ENCODE data around the gene MUC13.

DNA sequence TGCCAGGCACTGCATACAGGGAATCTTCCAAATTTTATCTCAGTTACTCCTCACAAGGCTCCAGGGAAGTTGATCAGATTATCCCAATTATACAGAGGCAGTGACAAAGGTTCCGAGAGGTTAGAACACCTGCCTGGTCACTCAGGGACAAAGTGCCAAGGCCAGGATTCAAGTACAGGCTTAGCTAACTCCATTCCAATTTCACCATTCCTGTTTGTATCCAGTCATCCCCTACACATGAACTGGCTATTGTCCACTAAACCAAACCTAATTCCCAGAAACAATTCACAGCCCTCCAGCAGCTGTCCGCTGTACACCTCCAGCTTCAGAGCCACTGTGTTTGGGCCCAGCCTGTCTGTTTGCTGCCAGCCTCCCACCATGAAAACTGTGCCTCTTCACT is 16.0 kb downstream of the MUC13 start:
- TF ChIP-seq, protein P1, sequence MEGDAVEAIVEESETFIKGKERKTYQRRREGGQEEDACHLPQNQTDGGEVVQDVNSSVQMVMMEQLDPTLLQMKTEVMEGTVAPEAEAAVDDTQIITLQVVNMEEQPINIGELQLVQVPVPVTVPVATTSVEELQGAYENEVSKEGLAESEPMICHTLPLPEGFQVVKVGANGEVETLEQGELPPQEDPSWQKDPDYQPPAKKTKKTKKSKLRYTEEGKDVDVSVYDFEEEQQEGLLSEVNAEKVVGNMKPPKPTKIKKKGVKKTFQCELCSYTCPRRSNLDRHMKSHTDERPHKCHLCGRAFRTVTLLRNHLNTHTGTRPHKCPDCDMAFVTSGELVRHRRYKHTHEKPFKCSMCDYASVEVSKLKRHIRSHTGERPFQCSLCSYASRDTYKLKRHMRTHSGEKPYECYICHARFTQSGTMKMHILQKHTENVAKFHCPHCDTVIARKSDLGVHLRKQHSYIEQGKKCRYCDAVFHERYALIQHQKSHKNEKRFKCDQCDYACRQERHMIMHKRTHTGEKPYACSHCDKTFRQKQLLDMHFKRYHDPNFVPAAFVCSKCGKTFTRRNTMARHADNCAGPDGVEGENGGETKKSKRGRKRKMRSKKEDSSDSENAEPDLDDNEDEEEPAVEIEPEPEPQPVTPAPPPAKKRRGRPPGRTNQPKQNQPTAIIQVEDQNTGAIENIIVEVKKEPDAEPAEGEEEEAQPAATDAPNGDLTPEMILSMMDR (conservative IDR thresholded peaks at IDR 0.05; ENCODE audit: low read depth, low read length), result no peak
- TF ChIP-seq RFX5 (IDR thresholded peaks at IDR 0.05; ENCODE audit: low read depth, low read length) (no peak), FOS (IDR thresholded peaks at IDR 0.05; ENCODE audit: low read depth, low read length) (no peak), POLR2A (IDR thresholded peaks at IDR 0.05; ENCODE audit: low read depth, low read length) (no peak), MXI1 (IDR thresholded peaks at IDR 0.05; ENCODE audit: borderline replicate concordance, low read depth, low read length) (no peak), SMC3 (IDR thresholded peaks at IDR 0.05; ENCODE audit: low read depth, low read length) (no peak), RAD21 (IDR thresholded peaks at IDR 0.05; ENCODE audit: low read length) (no peak), NFE2L2 (IDR thresholded peaks at IDR 0.05; ENCODE audit: low read depth, low read length) (no peak), BHLHE40 (IDR thresholded peaks at IDR 0.05; ENCODE audit: low read depth, low read length) (no peak), CEBPB (IDR thresholded peaks at IDR 0.05; ENCODE audit: low read depth, low read length) (no peak), RCOR1 (IDR thresholded peaks at IDR 0.05; ENCODE audit: insufficient replicate concordance, low read length) (no peak)
- TF ChIP-seq, protein P2, sequence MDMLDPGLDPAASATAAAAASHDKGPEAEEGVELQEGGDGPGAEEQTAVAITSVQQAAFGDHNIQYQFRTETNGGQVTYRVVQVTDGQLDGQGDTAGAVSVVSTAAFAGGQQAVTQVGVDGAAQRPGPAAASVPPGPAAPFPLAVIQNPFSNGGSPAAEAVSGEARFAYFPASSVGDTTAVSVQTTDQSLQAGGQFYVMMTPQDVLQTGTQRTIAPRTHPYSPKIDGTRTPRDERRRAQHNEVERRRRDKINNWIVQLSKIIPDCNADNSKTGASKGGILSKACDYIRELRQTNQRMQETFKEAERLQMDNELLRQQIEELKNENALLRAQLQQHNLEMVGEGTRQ (IDR thresholded peaks at IDR 0.05; ENCODE audit: low read depth, low read length), result no peak
